HG03159 (cell line): ENCODE measurements around the gene TBC1D3B.
"Not testable (repeated sequence)": the region's sequence is repeated elsewhere in the genome, so short reads cannot be mapped to it uniquely, and the experiment has no call there.

Experiments used
- ATAC-seq: cut with Tn5 transposase; IDR thresholded peaks from one replicate; pipeline ENCODE4 v1.9.1; 2021; ENCODE audit warnings: mild to moderate bottlenecking, moderate library complexity; ENCODE audit not compliant: unreplicated experiment

TBC1D3B gene

DNA sequence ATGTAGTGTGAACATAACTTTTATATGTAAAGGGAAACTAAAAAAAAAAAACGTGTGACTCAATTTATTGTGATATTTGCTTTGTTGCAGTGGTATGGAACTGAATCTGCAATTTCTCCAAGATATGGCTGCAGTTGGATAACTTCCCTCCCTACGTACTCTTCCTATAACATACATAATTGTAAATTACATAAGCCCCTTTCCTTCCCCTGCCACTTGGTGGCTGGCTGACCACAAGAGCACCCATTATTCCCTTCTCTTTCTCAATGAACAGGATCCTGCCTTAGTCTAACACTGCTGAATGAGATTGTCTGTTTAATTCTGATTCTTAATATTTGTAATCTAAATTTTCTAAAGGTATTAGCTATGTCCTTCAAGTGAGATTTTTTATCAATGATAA lies 45.0 kb downstream of the TBC1D3B start:
- ATAC-seq: no peak

DNA sequence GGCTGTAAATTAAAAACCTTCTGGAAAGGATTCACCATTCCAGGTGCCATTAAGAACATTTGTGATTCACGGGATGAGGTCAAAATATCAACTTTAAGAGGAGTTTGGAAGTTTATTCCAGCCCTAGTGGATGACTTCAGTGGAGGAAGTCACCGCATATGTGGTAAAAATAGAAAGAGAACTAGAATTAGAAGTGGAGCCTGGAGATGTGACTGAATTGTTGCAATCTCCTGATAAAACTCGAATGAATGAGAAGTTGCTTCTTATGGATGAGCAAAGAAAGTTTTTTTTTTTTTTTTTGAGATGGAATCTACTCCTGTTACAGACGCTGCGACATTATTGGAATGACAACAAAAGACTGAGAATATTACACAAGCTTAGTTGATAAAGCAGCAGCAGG lies 46.1 kb downstream of the TBC1D3B start:
- ATAC-seq: no peak

DNA sequence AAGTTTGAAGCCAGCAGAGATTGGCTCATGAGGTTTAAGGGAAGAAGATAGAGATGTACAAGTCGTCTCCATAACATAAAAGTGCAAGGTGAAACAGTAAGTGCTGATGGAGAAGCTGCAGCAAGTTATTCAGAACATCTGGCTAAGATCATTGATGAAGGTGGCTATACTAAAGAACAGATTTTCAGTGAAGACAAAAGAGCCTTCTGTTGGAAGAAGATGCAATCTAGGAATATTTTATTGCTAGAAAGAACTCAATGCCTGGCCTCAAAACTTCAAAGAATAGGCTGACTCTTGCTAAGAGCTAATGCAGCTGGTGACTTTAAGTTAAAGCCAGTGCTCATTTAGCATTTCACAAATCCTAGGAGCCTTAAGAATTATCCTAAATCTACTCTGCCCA lies 46.8 kb downstream of the TBC1D3B start:
- no peak for ATAC-seq

DNA sequence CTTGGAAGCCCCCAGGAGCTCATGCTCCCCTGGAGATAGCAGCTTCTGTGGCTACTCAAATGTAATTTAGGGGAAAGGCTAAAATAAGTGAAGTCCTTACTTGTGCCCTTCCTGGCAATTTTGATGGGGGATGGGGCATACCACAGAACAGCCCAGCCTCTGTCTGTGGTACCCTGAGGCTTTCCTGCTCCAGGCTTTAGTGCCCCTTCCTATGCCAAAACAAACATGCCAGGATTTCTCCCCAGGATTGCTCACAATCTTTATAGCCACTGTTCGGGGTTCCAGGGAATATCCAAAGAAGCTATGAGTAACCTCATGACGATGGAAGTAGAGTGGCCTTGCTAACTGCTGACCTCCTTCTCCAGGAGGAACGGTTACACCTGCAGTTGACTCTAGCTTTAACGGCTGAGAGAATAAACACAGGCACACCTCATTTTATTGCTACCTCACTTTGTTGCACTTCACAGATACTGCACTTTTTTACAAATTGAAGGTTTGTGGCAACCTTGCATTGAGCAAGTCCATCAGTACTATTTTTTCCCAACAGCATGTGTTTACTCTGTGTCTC lies 47.9 kb downstream of the TBC1D3B start:
- ATAC-seq: no peak

DNA sequence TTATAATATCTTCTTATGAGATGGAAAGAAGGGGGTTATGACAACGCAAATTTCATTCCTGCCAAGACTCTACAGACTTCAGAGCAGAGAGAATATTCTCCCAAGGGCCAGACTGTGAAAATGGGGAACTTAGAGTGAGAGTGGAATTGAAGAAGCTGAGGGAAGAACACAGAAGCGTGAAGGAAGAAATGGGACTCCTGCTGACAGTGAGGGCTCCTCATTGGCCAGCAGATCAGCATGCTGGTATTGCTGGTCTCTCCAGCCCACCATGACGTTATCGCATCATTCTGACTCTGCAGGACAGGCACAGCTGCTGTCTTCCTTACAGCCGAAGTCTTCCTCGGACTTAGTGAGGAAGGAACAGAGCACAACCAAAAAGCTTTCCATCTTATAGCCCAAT lies 48.5 kb downstream of the TBC1D3B start:
- ATAC-seq: no peak

DNA sequence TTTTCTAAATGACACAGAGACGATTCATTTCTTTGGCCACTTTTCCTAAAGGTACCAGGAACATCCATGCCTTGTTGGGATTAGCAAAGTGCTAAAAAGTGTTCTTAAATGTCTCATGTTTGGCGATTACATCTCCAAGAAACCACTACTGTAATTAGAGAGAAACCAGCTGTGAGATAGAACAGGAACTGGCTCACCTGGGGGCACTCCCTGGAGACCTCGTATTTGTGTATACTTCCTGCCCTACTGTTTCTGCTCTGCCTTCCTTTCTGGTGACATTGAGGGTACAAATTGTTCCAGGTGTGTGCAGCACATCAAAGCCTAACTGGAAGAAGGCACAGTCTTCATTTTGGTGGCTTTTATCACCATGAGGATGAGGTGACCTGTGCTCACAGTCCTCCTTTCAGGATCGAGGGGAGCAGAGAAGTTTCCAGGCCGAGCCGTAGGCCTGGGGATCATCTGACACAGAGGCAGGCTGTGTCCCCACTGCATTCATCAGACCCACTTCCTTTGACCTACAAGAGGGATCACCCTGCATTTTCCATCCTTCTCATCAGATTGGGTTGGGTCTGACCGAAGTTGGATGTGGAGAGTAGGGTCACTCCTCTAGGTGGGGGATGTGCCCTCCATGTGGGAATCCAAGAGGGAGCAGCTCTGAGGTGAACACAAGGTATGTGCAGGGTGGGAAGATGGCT lies 49.1 kb downstream of the TBC1D3B start:
- peak; percentile 71 for ATAC-seq

DNA sequence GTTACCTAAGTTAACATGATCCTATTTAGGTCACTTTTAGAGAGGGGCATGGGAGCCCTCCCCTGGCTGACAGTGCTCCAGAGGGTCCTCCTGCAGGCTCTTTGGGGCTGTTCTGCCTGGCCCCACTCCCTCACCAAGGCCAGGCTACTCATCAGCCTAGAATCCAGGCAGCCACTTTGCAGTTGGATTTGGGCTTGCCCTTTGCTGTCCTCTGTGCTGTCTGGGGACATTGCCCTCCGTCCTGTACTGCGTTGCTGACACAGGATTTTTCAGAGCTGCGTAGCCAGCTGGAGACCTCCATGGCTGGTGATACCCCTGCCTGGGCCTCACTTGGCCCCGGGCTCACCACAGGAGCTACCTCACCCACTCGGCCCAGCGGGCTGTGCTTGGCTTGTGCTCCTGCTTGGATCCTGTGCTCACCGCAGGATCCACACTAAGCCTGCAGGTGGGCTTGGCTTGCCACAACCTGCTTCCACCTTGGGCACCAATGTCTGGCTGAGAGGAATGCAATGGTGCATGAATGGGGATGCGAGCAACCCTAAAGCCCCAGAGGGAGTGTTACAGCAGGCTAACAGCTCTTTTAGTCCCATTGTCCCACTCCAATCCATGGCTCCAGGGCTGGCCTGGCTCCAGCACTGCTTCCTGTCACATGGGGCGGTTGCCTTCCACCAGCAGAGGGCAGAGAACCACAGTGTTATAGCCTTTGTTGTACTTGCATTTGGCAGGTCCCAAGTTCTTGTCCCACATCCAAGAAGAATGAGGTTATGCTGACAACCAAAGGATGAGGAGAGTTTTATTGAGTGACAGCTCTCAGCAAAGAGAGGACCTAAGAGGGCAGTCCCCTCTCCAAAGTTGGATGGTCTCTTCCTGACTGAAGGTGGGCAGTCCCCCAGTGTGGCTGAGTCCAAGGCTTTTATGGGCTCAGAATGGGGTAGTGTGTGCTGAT lies 51.3 kb downstream of the TBC1D3B start:
- no peak for ATAC-seq

DNA sequence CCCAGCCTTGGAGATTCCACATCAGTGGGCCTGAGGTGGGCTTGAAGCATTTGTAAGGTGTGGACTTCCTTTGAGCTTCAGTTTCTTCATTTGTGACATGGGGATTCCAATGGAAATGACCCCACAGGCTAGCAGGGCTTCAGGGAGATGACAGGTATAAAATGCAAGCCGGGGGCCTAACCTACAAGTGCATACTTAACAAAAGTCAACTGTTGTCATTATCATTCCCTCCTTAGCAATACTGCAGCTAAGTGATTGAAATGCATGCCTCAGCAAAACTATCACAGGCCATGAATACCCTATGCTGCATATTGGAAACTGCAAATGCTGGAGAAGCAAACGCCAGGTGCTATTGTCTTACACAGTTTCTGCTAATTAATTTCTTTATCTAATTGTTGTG lies 53.0 kb downstream of the TBC1D3B start:
- ATAC-seq: no peak

DNA sequence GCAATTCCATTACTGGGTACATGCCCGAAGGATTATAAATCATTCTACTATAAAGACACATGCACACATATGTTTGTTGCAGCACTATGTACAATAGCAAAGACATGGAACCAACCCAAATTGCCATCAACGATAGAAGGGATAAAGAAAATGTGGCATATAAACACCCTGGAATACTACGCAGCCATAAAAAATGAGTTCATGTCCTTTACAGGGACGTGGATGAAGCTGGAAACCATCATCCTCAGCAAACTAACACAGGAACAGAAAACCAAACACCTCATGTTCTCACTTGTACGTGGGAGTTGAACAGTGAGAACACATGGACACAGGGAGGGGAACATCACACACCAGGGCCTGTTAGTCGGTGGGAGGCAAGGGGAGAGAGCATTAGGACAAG lies 55.3 kb downstream of the TBC1D3B start:
- ATAC-seq: not testable (repeated sequence)

DNA sequence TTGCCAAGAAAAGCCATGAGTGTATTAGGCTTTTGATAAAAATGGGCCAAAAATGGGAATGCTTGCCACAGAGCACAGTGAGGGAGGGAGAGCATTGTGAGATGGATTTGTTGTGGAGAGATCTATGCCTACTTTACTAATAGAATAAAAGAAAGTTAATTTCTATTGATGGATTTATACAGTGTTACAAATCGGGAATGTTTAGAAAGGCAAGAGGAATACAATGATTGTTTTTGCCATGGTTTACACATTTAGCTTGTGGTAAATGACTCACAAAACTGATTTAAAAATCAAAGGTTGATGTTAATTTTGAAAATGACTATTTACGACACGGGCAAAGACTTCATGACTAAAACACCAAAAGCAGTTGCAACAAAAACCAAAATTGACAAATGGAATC lies 56.2 kb downstream of the TBC1D3B start:
- no peak for ATAC-seq

DNA sequence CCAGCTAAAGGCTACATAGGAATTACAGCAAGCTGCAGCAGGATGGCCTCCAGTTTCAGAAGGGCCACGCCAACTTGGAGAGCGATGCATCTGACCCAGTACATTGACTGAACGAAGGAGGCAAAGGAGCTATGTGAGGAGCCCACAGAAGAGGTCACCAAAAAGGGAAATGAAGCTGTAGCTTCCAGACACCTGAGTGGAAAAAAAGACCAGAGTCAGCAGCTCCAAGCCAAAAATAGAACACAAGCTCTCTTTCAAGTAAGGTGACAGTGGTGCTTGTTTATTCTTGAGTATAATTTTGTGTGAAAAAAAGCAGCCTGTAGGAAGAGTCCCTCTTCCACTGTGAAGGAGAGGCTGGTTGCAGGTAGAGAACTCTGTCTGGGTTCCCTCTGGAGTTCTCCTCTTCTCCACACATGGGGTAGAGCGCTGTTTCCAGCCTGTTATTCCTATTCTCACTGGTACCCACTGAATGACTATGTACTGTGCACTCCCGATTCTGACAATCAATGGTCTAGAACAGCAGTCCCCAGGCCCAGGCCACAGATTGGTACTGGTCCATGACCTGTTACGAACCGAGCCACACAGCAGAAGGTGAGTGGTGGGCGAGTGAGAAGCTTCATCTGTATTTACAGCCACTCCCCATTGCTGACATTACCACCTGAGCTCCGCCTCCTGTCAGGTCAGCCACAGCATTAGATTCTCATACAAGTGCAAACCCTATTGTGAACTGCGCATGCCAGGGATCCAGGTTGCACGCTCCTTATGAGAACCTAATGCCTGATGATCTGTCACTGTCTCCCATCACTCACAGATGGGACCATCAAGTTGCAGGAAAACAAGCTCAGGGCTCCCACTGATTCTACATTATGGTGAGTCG lies 57.7 kb downstream of the TBC1D3B start:
- ATAC-seq: no peak

DNA sequence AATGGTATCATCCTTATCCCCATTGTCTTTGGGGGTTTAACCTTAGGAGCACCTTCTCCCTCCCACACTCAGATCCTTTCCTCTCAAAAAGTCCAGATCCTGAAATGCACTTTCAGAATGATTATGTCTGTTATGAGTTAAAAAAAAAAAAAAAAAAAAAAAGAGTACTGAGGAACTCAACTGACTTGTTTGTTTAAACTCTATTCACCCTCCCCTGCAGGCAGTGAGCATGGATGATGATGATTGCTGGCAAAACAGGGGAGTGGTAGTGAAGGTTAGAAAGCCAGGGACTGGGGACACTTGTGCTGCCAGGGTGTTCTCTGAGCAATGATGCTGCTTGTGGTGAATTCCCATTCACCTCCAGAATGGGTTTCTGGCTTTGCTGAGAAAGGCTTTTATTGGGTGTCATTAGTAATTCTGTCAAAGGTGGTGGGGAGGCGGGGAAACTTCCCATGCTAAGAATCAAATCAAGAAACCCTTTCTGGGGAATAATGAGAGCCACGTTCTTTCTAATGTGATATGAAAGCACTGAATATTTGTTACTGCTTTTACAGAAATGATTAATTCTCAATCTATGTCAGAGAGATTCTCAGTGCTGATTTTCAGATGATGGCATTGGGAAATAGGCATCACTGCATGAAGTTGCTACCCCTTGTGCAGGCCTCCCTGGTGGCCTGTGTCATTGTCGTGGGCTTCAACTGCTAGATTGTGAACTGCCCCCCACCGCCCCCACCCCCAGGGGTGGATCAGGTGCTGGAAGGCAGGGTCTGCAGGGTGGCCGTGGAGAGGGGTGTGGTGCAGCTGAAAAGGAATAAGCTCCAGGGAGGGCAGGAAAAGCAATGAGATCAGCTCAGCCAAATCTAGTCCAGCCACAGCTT lies 58.7 kb downstream of the TBC1D3B start:
- ATAC-seq: no peak
